HEK293T (cell line): Measurements from ENCODE around the gene CTDSP1.

ENCODE experiments used
- CTBP1 ChIP-seq: fragments of 450-650 bp; IDR thresholded peaks from 2 replicates; pipeline ENCODE4 v1.6.1; 2016; ENCODE audit warnings: borderline replicate concordance
- ELF4 ChIP-seq: fragments of 450-650 bp; IDR thresholded peaks from 2 replicates; pipeline ENCODE4 v1.6.1; 2017; ENCODE audit warnings: antibody characterized with exemption
- FOXA1 ChIP-seq: fragments of 450-650 bp; IDR thresholded peaks from 2 replicates; pipeline ENCODE4 v1.6.1; 2016; ENCODE audit warnings: mild to moderate bottlenecking
- FOXK2 ChIP-seq: fragments of 450-650 bp; IDR thresholded peaks from 2 replicates; pipeline ENCODE4 v1.6.1; 2016; ENCODE audit warnings: mild to moderate bottlenecking
- FOXM1 ChIP-seq: fragments of 450-650 bp; IDR thresholded peaks from 2 replicates; pipeline ENCODE4 v1.6.1; 2017; ENCODE audit warnings: mild to moderate bottlenecking, borderline replicate concordance

DNA sequence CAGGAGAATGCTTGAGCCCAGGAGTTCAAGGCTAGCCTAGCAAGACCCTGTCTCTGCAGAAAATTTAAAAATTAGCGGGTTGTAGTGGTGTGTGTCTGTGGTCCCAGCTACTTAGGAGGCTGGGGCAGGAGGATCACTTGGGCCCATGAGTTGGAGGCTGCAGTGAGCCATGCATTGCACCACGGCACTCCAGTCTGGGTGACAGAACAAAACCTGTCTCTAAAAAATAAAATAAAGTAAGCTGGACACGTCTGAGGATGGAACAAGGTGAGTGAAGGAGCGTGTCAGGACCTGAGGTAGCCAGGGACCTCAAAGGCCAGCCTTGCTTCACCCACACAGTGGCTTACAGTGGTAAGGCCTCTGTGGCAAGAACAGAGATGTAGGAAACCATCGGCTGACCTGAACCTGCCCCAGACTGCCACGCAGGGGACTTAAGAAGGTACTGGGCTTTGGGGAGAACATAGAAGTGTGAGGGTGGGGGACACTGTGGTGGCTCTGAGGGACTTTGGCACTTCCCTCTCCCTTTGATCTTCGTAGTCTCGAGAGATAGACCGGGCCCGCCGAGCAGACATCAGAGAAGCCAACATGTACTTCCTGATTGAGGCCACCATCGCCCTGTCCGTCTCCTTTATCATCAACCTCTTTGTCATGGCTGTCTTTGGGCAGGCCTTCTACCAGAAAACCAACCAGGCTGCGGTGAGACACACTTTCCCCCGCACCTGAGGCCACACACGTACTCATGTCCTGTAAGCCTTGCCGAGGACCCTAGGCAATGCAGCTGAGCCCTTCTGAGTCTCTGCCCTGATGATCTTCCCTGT lies 10.1 kb upstream of the CTDSP1 start:
- TF ChIP-seq ELF4: no peak
- TF ChIP-seq CTBP1: no peak
- TF ChIP-seq FOXA1: no peak
- TF ChIP-seq FOXM1: no peak
- TF ChIP-seq FOXK2: no peak
